HepG2 (cell line): Measurements from ENCODE around the gene NUDT14. TPM values are rescaled to one million over a fixed set of nuclear protein-coding genes. Genes with fewer than 3 reads are reported as not detected.

ENCODE experiments used
- AHDC1 ChIP-seq: sonication (generic); formaldehyde crosslinking; IDR thresholded peaks from 2 replicates; pipeline ENCODE4 v1.5.1; 2020; ENCODE audit warnings: mild to moderate bottlenecking, missing genetic modification reagents, borderline replicate concordance
- SRSF1 ChIP-seq: fragments of 200-400 bp; formaldehyde crosslinking; optimal IDR thresholded peaks from 2 replicates; pipeline ENCODE3; 2017; ENCODE audit warnings: mild to moderate bottlenecking, low read depth, low read length, moderate library complexity
- ZNF282 ChIP-seq: fragments of 450-650 bp; IDR thresholded peaks from 2 replicates; pipeline ENCODE4 v1.6.1; 2018; ENCODE audit not compliant: partially characterized antibody
- ZNF431 ChIP-seq: sonication (generic); formaldehyde crosslinking; IDR thresholded peaks from 2 replicates; pipeline ENCODE4 v1.9.0; 2022; ENCODE audit warnings: missing genetic modification reagents, low read depth, mild to moderate bottlenecking, borderline replicate concordance
- ZNF639 ChIP-seq: conservative IDR thresholded peaks from 2 replicates; pipeline ENCODE4 v1.6.1; 2018; ENCODE audit warnings: missing genetic modification reagents
- polyA plus RNA-seq, 8 experiments: library from polyadenylated mRNA; depleted of rRNA in 3 of 8; stranded (reverse) in 7 of 8; unstranded in 1 of 8; fragments of >200 nt; fragmentation: Illumina TruSeq in 4 of 8; extraction: Trizol in 4 of 8; gene quantifications; 2 replicates each; pipeline versions ENCODE4 v1.2.1 to v1.2.3, GENCODE V29; 2011 to 2016; ENCODE audit warnings: low read depth in 4 of 8, missing spikeins in 1 of 8, mixed read lengths in 1 of 8; ENCODE audit not compliant: insufficient read depth in 1 of 8
- total RNA-seq, 5 experiments: library from RNA; depleted of rRNA; stranded (reverse); fragments of >200 nt; fragmentation: Illumina TruSeq; extraction: Trizol; gene quantifications; 2 replicates each; pipeline ENCODE4 v1.2.3, GENCODE V29; 2016; ENCODE audit warnings: low read depth in 1 of 5

NUDT14 gene
- total and polyA plus RNA-seq, 2 of the 13 experiments (the other 11 are each of a cell fraction or from before 2014, with no cell fraction given): 5.8 to 6.1 TPM

GRCh38 chr14:105210266-105211025 is 29.3 kb upstream of the NUDT14 start (continued):
- TF ChIP-seq AHDC1: no peak
- no peak for TF ChIP-seq ZNF282
- no peak for TF ChIP-seq ZNF639
- TF ChIP-seq SRSF1: no peak
- TF ChIP-seq ZNF431 (CRISPR knock-in tag): no peak
